T-cell (primary cell): Measurements from ENCODE around the gene PRR20E. TPM values are rescaled to one million over a fixed set of nuclear protein-coding genes. Genes with fewer than 3 reads are reported as not detected.
"Not testable (repeated sequence)": the region's sequence is repeated elsewhere in the genome, so short reads cannot be mapped to it uniquely, and the experiment has no call there.

ENCODE experiments used
- ATAC-seq, 4 experiments: fragments of 200-7000 bp in 3 of 4; fragments of 150-1000 bp in 1 of 4; cut with Tn5 transposase; replicated peaks in 1 of 4; 1 replicate in 3 of 4; 2 replicates in 1 of 4; pipeline ENCODE4 v1.10.0; 2021; ENCODE audit warnings: moderate library complexity in 3 of 4, mild to moderate bottlenecking in 2 of 4, moderate number of reproducible peaks in 1 of 4
- CTCF ChIA-PET, 2 donors: fragments of 300-600 bp; sonication (Branson Sonifier 250); formaldehyde crosslinking; loops; one replicate each; lab custom pipeline; 2022; ENCODE audit warnings: antibody characterized with exemption in 2 of 2; lab: Charles Lee
- POLR2A ChIA-PET, 2 donors: fragments of 300-600 bp; sonication (Branson Sonifier 250); formaldehyde crosslinking; loops; one replicate each; lab custom pipeline; 2022; ENCODE audit warnings: antibody characterized with exemption in 2 of 2; lab: Charles Lee
- DNase-seq, 35 experiments: peaks; one replicate each; pipeline versions ENCODE4 v3.0.0 to v3.0.0-alpha.2; 2013 to 2023
- H3K27ac ChIP-seq: one replicate; pipeline ENCODE4 v1.5.1; 2013; ENCODE audit warnings: low read length
- H3K27me3 ChIP-seq, 2 experiments: replicated peaks in 1 of 2; 1 replicate in 1 of 2; 2 replicates in 1 of 2; pipeline versions ENCODE4 v1.6.1 to v1.7.0; 2013; ENCODE audit warnings: low read length in 1 of 2, mixed read lengths in 1 of 2; ENCODE audit not compliant: control insufficient read depth in 2 of 2, insufficient read depth in 2 of 2; ENCODE audit errors: extremely low read depth in 1 of 2
- H3K36me3 ChIP-seq, 2 donors: 1 replicate in 1 of 2; 2 replicates in 1 of 2; pipeline versions ENCODE4 v1.6.1 to v1.7.0; 2013; ENCODE audit warnings: low read length in 1 of 2; ENCODE audit not compliant: control insufficient read depth in 2 of 2, insufficient read depth in 1 of 2; ENCODE audit errors: extremely low read depth in 1 of 2
- H3K4me1 ChIP-seq, 2 experiments: 1 replicate in 1 of 2; 2 replicates in 1 of 2; pipeline versions ENCODE4 v1.6.1 to v1.7.0; 2013; ENCODE audit warnings: low read length in 2 of 2, mixed read lengths in 1 of 2; ENCODE audit not compliant: insufficient read depth in 2 of 2, control insufficient read depth in 1 of 2; ENCODE audit errors: extremely low read depth in 1 of 2
- H3K4me3 ChIP-seq, 2 donors: 1 replicate in 1 of 2; 2 replicates in 1 of 2; pipeline versions ENCODE4 v1.5.1 to v1.7.0; 2013; ENCODE audit warnings: mild to moderate bottlenecking in 2 of 2, low read length in 1 of 2, moderate library complexity in 1 of 2; ENCODE audit not compliant: control insufficient read depth in 1 of 2; ENCODE audit errors: extremely low read depth in 1 of 2
- H3K9me3 ChIP-seq: 2 replicates; pipeline ENCODE4 v1.7.0; 2013
- H3K27ac Mint-ChIP-seq, 2 donors: one replicate each; pipeline ENCODE4 v1.8.0; 2020 to 2021; ENCODE audit warnings: mild to moderate bottlenecking in 2 of 2, mixed read lengths in 2 of 2
- H3K27me3 Mint-ChIP-seq, 2 donors: one replicate each; pipeline ENCODE4 v1.8.0; 2021 to 2022; ENCODE audit warnings: mixed read lengths in 2 of 2
- H3K36me3 Mint-ChIP-seq: one replicate; pipeline ENCODE4 v1.8.0; 2021; ENCODE audit warnings: mixed read lengths
- H3K4me1 Mint-ChIP-seq, 3 donors: one replicate each; pipeline ENCODE4 v1.8.0; 2020 to 2022; ENCODE audit warnings: mixed read lengths in 3 of 3, mild to moderate bottlenecking in 1 of 3
- H3K4me3 Mint-ChIP-seq, 3 donors: one replicate each; pipeline ENCODE4 v1.8.0; 2020 to 2022; ENCODE audit warnings: mild to moderate bottlenecking in 3 of 3, mixed read lengths in 3 of 3, moderate library complexity in 3 of 3
- H3K9me3 Mint-ChIP-seq, 3 donors: one replicate each; pipeline ENCODE4 v1.8.0; 2020 to 2022; ENCODE audit warnings: mixed read lengths in 3 of 3
- WGBS: methylation state at CpG from one replicate; pipeline ENCODE4 v1.1.5; 2013; ENCODE audit warnings: missing lambda C conversion rate; ENCODE audit not compliant: insufficient coverage; 5-methylcytosine and 5-hydroxymethylcytosine counted together
- total RNA-seq, 35 experiments: library from RNA in 6 of 35; stranded (reverse) in 6 of 35; fragments of 120-200 nt in 1 of 35; gene quantifications; one replicate each; pipeline versions ENCODE4 v1.2.1 to v1.2.4 and lab custom pipeline; 2013 to 2026

PRR20E gene
- total RNA-seq (not detected), total RNA-seq (lab: John Stamatoyannopoulos, UW) (0 reads per million in 29 experiments)
- total RNA-seq (2013): not detected

- H3K4me1 ChIP-seq, H3K36me3 ChIP-seq, CTCF ChIA-PET, H3K9me3 ChIP-seq, H3K27ac ChIP-seq, POLR2A ChIA-PET, H3K4me1 Mint-ChIP-seq, H3K9me3 Mint-ChIP-seq, H3K4me3 ChIP-seq, H3K27ac Mint-ChIP-seq, ATAC-seq, DNase-seq, H3K27me3 Mint-ChIP-seq, H3K4me3 Mint-ChIP-seq, H3K36me3 Mint-ChIP-seq, H3K27me3 ChIP-seq: not testable (repeated sequence)
- WGBS: no CpG with 5 or more reads among the region's 22 CpGs
These were observed at the start of gene PRR20E for GRCh38 chr13:57166897-57167296. PRR20E (plus strand) TSS chr13:57167197; CDS start chr13:57167584, 387 bp downstream.

- Mint-ChIP-seq H3K36me3 (no peaks in the 10 kb centered on the region), H3K9me3 (peaks cover 3 to 13% (median 5%) of the 10 kb centered on the region in 3 donors), H3K4me3 (no peak overlapping the region), H3K4me1 (no peaks in the 10 kb centered on the region), H3K27me3 (no peaks in the 10 kb centered on the region), H3K27ac (no peak overlapping the region)
- Histone ChIP-seq H3K36me3 (no peaks in the 10 kb centered on the region), H3K4me1 (no peaks in the 10 kb centered on the region), H3K27ac (no peak overlapping the region), H3K4me3 (no peak overlapping the region), H3K27me3 (no peaks in the 10 kb centered on the region), H3K9me3 (no peaks in the 10 kb centered on the region)
- ChIA-PET CTCF (no interaction called here), POLR2A (no interaction called here)
- no CpG with 5 or more reads among the region's 1 CpG for WGBS
- DNase-seq (no peak), ATAC-seq (no peak)
These were observed 43.3 kb upstream of the PRR20E start for GRCh38 chr13:57123681-57124080.

- Mint-ChIP-seq H3K4me1 (no peaks in the 10 kb centered on the region), H3K9me3 (peaks cover 2 to 8% (median 3%) of the 10 kb centered on the region in 3 donors), H3K4me3 (no peak overlapping the region), H3K27me3 (no peaks in the 10 kb centered on the region), H3K27ac (no peak overlapping the region), H3K36me3 (no peaks in the 10 kb centered on the region)
- ChIA-PET CTCF (no interaction called here), POLR2A (interaction anchor here in 1 of 2 donors (0.6 kb wide), 1 partner anchor 452 kb away, joined by 3 read pairs; no protein-coding TSS in a partner anchor)
- ATAC-seq (no peak), DNase-seq (no peak)
- Histone ChIP-seq H3K4me3 (no peak overlapping the region), H3K36me3 (no peaks in the 10 kb centered on the region), H3K9me3 (peaks cover 3% of the 10 kb centered on the region), H3K27me3 (no peaks in the 10 kb centered on the region), H3K4me1 (no peaks in the 10 kb centered on the region), H3K27ac (no peak overlapping the region)
- 82% methylated on average over 5 of the region's 6 CpGs for WGBS
These were observed 38.1 kb upstream of the PRR20E start for GRCh38 chr13:57128909-57129308.

GRCh38 chr13:57136093-57136492 lies 30.9 kb upstream of the PRR20E start:
- Histone ChIP-seq H3K4me1 (no peaks in the 10 kb centered on the region), H3K4me3 (no peak overlapping the region), H3K27ac (no peak overlapping the region), H3K27me3 (no peaks in the 10 kb centered on the region), H3K9me3 (peaks cover 4% of the 10 kb centered on the region), H3K36me3 (no peaks in the 10 kb centered on the region)
- no peak for DNase-seq
- Mint-ChIP-seq H3K9me3 (peaks cover 0 to 8% (median 7%) of the 10 kb centered on the region in 3 donors), H3K4me1 (no peaks in the 10 kb centered on the region), H3K4me3 (no peak overlapping the region), H3K27ac (no peak overlapping the region), H3K36me3 (no peaks in the 10 kb centered on the region), H3K27me3 (no peaks in the 10 kb centered on the region)
- ChIA-PET POLR2A (no interaction called here), CTCF (no interaction called here)
- ATAC-seq: no peak
- WGBS: no CpG with 5 or more reads among the region's 2 CpGs

GRCh38 chr13:57137585-57137984 lies 29.4 kb upstream of the PRR20E start:
- Mint-ChIP-seq H3K27ac (no peak overlapping the region), H3K4me3 (no peak overlapping the region), H3K9me3 (peaks cover 0 to 7% (median 4%) of the 10 kb centered on the region in 3 donors), H3K27me3 (no peaks in the 10 kb centered on the region), H3K4me1 (no peaks in the 10 kb centered on the region), H3K36me3 (no peaks in the 10 kb centered on the region)
- ChIA-PET CTCF (no interaction called here), POLR2A (no interaction called here)
- Histone ChIP-seq H3K27me3 (no peaks in the 10 kb centered on the region), H3K4me3 (no peak overlapping the region), H3K27ac (no peak overlapping the region), H3K4me1 (no peaks in the 10 kb centered on the region), H3K9me3 (peaks cover 2% of the 10 kb centered on the region), H3K36me3 (no peaks in the 10 kb centered on the region)
- DNase-seq (no peak), ATAC-seq (no peak)
- WGBS: no CpG with 5 or more reads among the region's 4 CpGs

- Histone ChIP-seq H3K27ac (no peak overlapping the region), H3K27me3 (no peaks in the 10 kb centered on the region), H3K36me3 (no peaks in the 10 kb centered on the region), H3K4me1 (no peaks in the 10 kb centered on the region), H3K9me3 (peaks cover 2% of the 10 kb centered on the region), H3K4me3 (no peak overlapping the region)
- no peak for DNase-seq
- Mint-ChIP-seq H3K9me3 (peaks cover 0 to 7% (median 4%) of the 10 kb centered on the region in 3 donors), H3K36me3 (no peaks in the 10 kb centered on the region), H3K4me1 (no peaks in the 10 kb centered on the region), H3K27me3 (no peaks in the 10 kb centered on the region), H3K27ac (no peak overlapping the region), H3K4me3 (no peak overlapping the region)
- ChIA-PET POLR2A (no interaction called here), CTCF (no interaction called here)
- no CpG with 5 or more reads among the region's 5 CpGs for WGBS
- no peak for ATAC-seq
These were observed 28.0 kb upstream of the PRR20E start for GRCh38 chr13:57138988-57139387.

- H3K4me3 ChIP-seq, H3K36me3 ChIP-seq, H3K36me3 Mint-ChIP-seq, ATAC-seq, H3K27ac Mint-ChIP-seq, POLR2A ChIA-PET, H3K27me3 Mint-ChIP-seq, H3K4me3 Mint-ChIP-seq, CTCF ChIA-PET, H3K4me1 ChIP-seq, H3K4me1 Mint-ChIP-seq, H3K9me3 Mint-ChIP-seq, DNase-seq, H3K9me3 ChIP-seq, H3K27ac ChIP-seq, H3K27me3 ChIP-seq: not testable (repeated sequence)
- no CpG with 5 or more reads among the region's 18 CpGs for WGBS
These were observed 27.2 kb upstream of the PRR20E start for GRCh38 chr13:57139781-57140180.
